GM19468 (cell line): ENCODE measurements around the gene DMXL1.

ENCODE experiments used
- ATAC-seq: cut with Tn5 transposase; IDR thresholded peaks from one replicate; pipeline ENCODE4 v1.9.1; 2021; ENCODE audit warnings: mild to moderate bottlenecking, moderate library complexity, moderate number of reproducible peaks; ENCODE audit not compliant: unreplicated experiment; ENCODE audit errors: extremely low read depth

The DMXL1 gene

DNA sequence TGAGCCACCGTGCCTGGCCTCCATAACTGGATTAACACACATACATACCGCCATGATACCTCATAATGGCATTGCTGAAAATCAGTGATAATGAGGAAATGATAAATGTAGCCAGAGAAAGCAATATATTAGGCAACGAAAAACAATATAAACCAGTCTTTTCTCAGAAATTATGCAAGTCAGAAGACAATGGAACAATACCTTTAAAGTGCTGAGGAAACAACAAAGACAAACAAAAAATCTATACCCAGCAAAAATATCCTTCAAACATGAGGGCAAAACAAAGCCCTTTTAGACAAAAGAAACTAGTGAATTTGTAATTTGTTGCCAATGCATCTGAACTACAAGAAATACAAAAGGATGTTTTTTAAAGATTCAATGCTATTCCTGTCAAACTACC lies 186.7 kb downstream of the DMXL1 start:
- ATAC-seq = no peak

- no peak for ATAC-seq
Measured at GRCh38 chr5:119263639-119264038, 192.8 kb downstream of the DMXL1 start.

- ATAC-seq = no peak
Measured at GRCh38 chr5:119264186-119264585, 193.3 kb downstream of the DMXL1 start.

- peak; percentile 73 for ATAC-seq
Measured at GRCh38 chr5:119267958-119268386, 197.1 kb downstream of the DMXL1 start.

DNA sequence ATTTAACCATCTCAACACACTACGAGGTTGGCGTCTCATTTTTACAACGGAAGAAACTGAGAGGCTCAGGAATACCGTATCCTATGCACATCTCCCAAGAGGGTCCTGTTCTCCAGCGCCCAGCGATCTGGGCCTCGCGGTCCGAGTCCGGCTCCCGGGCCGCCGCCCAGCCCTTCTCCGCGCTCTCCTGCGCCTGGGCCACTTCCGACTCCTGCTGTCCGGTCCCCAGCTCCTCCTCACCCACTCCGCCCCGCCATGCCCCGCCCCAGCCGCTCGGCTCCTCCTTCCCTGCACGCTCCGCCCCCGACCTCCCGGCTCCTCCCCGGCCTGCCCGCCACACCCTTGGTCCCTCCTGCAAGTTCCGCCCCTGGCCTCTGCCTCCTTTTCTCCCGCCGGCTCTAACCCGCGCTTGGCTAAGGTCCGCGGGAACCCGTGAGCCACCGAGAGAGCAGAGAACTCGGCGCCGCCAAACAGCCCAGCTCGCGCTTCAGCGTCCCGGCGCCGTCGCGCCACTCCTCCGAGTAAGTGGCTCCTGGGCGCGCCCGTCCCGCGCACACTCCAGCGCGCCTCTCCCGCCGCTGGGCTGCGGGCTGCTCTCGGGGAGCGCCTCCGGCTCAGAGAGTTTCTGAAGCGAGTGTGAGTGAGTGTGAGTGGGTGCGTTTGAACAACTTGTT lies 197.6 kb downstream of the DMXL1 start:
- ATAC-seq = peak; percentile 52

GRCh38 chr5:119269061-119269944 lies 198.4 kb downstream of the DMXL1 start:
- ATAC-seq = no peak

GRCh38 chr5:119270121-119270565 lies 199.3 kb downstream of the DMXL1 start:
- ATAC-seq = no peak

DNA sequence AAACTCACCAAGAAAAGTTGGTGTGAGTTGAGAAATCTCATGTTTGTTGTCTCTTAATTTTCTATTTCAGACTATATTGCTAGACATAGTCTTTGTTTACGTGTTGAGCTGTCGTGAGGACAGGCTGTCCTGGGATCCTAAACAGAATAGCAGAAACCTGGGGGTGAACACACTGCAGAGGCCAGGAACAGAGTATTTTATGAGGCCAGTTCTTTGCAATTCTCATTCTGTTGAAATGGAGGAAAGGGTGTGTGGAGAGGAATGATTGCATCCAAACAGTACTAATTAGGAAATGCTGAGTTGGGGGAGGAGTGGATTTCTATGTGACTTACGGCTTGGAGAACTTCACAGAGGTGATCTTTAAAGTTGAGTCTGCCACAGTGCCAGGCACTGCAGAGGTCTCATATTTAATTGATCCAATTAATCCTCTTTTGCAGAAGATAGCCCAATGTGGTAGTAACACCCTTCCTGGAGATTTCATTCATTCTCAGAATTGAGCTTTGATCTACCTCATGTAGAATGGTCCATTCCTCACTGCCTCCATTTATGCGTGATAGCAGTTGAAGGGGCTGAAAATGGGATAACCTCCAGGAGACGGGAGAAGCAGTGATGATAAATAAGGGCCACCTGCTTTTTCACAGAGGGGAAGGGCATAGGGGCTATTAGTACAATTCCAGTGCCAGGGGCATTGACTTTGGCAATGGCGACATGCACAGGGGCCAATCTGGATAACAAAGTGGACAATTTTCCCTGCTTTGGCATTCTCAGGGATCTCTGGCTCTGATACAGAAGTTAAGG lies 200.3 kb downstream of the DMXL1 start:
- no peak for ATAC-seq

- ATAC-seq = no peak
Measured at GRCh38 chr5:119271758-119272730, 201.2 kb downstream of the DMXL1 start.

GRCh38 chr5:119273391-119273839 lies 202.5 kb downstream of the DMXL1 start:
- ATAC-seq = no peak

DNA sequence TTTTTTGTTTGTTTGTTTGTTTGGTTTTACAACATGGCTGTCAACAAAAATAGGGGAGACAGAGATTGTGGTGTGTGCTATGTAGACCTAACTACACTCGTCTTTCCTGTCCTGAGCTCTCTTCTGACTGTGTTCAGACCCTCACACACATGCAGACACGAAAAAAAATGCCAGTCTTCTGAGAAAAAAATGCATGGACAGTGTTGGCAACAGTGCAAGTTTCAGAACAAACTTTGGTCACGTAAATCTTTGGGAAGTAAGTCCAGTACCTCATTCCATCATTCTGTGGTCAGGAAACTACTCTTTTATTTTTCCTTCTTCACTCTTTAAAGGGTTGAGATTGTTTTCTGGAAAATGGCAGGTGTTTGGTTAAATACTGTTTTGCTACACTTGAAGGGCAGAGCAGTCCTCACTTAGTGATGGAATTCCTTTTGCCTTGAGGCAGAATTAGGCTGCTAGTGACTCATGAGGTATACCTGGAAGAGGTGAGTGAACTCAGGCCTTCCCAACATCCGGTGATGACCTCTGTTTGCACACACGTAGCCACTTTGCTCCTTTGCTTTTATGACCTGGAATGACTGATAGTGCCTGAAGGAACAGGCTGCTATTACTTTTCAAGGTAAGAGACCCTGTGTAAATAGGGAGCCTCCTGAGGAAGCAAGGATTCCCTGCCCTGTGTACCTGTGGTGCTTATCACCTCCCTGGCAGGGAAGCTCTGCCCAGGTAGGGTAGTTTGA lies 203.3 kb downstream of the DMXL1 start:
- no peak for ATAC-seq

DNA sequence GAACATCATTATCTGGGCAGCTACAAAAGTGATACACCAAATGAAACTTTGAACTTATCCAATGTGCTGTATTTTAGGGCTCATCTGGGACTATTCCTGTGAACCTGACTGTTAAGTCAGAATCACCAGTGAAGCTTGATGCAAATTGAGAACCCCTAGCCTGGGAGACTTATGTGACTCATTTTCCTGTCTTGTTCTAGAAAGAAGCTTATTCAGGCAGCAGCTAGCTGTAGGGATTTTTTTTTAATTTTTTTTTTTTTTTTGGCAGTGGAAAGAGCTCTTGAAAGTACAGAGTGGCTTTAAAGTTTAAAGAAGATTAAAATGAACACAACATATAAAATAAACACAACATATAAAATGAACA lies 203.9 kb downstream of the DMXL1 start:
- ATAC-seq = no peak

DNA sequence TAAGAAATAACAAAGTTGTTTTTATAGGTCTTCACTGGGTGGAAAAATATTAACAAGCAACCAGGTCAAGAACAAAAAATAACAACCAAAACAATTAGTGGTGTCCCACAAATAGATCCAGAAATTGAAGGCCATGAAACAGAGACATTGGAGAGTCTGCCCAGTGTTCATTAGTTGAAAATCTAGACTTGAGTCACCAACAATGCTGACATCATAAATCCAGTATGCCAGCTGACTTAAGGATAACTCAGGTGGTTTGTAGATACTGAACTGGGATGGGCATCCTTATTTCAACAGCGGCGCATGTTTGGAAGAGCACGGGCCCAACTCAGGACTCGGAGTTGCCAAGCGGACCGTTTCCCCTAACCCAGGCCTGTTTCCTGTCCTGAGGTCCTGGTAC lies 204.3 kb downstream of the DMXL1 start:
- ATAC-seq = no peak

DNA sequence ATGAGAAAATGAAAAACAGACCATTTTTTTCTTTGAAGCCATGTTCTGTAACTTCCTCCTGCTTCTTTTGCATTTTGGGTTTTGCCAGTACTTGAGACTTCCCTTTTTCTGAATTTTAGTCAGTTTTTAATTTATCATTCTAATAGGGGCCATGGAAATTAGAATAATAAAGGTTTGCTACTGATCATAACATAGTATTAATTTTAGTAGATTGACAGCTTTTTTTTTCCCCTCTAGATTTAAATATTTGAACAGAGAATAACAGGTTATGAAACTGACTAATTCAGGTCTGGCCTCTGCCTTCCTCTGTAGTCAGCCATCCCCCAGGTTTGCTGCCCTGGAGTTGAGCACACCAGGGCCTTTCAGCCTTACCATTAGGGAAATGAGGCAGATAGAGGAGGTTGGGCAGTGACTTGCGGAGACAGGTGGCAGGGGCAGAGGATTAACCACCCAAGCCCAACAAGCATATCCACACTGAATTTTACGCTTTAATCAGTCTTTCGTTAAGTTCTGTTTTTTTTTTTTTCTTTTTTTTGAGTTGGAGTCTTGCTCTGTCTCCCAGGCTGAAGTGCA lies 204.8 kb downstream of the DMXL1 start:
- ATAC-seq = peak; percentile 84

- ATAC-seq = no peak
Measured at GRCh38 chr5:119276978-119277377, 206.1 kb downstream of the DMXL1 start.

GRCh38 chr5:119279093-119279492 lies 208.2 kb downstream of the DMXL1 start:
- ATAC-seq = no peak

- no peak for ATAC-seq
Measured at GRCh38 chr5:119280380-119280779, 209.5 kb downstream of the DMXL1 start.

GRCh38 chr5:119282628-119283027 lies 211.7 kb downstream of the DMXL1 start:
- no peak for ATAC-seq
